GM12892 (cell line): ENCODE results near the gene TTC13. TPM values are rescaled to one million over a fixed set of nuclear protein-coding genes. Genes with fewer than 3 reads are reported as not detected.
A peak's percentile ranks its signal among the peaks of the same experiment; 100 is the strongest.
"Not testable (repeated sequence)": the region's sequence is repeated elsewhere in the genome, so short reads cannot be mapped to it uniquely, and the experiment has no call there.

ENCODE experiments used
- DNase-seq: peaks from one replicate; pipeline ENCODE4 v3.0.0; 2011; ENCODE audit not compliant: insufficient read length
- FAIRE-seq: peaks from 2 replicates; lab custom pipeline; 2011; peaks lifted over from hg19 to GRCh38; lab: Jason Lieb, UNC
- POLR2A ChIP-seq: IDR thresholded peaks from 2 replicates; pipeline ENCODE4 v1.6.1; 2011; ENCODE audit warnings: low read depth, low read length, control low read depth
- POLR2AphosphoS5 ChIP-seq: IDR thresholded peaks from 2 replicates; pipeline ENCODE4 v1.6.1; 2011; ENCODE audit warnings: low read depth, low read length, control low read depth
- TAF1 ChIP-seq: IDR thresholded peaks from 2 replicates; pipeline ENCODE4 v1.6.1; 2011; ENCODE audit warnings: low read depth, mild to moderate bottlenecking, control low read depth, low read length, borderline replicate concordance
- polyA plus RNA-seq: library from polyadenylated mRNA; unstranded; fragments of >200 nt; gene quantifications from one replicate; pipeline ENCODE4 v1.2.1, GENCODE V29; 2012; ENCODE audit warnings: missing spikeins, inconsistent platforms; ENCODE audit not compliant: missing spikeins

The TTC13 gene, protein sequence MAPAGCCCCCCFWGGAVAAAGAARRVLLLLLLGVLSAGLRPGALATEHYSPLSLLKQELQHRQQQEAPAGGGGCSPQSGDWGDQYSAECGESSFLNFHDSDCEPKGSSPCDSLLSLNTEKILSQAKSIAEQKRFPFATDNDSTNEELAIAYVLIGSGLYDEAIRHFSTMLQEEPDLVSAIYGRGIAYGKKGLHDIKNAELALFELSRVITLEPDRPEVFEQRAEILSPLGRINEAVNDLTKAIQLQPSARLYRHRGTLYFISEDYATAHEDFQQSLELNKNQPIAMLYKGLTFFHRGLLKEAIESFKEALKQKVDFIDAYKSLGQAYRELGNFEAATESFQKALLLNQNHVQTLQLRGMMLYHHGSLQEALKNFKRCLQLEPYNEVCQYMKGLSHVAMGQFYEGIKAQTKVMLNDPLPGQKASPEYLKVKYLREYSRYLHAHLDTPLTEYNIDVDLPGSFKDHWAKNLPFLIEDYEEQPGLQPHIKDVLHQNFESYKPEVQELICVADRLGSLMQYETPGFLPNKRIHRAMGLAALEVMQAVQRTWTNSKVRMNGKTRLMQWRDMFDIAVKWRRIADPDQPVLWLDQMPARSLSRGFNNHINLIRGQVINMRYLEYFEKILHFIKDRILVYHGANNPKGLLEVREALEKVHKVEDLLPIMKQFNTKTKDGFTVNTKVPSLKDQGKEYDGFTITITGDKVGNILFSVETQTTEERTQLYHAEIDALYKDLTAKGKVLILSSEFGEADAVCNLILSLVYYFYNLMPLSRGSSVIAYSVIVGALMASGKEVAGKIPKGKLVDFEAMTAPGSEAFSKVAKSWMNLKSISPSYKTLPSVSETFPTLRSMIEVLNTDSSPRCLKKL
- 13.1 TPM for polyA plus RNA-seq

- DNase-seq (peak; percentile 92), FAIRE-seq (peak; percentile 98)
- TF ChIP-seq POLR2A: peak; percentile 93
- TF ChIP-seq TAF1: peak; percentile 63
- TF ChIP-seq POLR2AphosphoS5: peak; percentile 94
These were observed at the start of gene TTC13, which contains the start of gene ARV1 for GRCh38 chr1:230978491-230979388. Gene TTC13 (minus strand): TSS chr1:230978861. CDS start chr1:230978830, 31 bp downstream. Gene ARV1 (plus strand): TSS chr1:230979094. CDS start chr1:230979106, 12 bp downstream.

GRCh38 chr1:231027971-231028370 lies 49.3 kb upstream of the TTC13 start:
- no peak for TF ChIP-seq POLR2AphosphoS5
- TF ChIP-seq POLR2A: no peak
- no peak for TF ChIP-seq TAF1
- DNase-seq (no peak), FAIRE-seq (no peak)

DNA sequence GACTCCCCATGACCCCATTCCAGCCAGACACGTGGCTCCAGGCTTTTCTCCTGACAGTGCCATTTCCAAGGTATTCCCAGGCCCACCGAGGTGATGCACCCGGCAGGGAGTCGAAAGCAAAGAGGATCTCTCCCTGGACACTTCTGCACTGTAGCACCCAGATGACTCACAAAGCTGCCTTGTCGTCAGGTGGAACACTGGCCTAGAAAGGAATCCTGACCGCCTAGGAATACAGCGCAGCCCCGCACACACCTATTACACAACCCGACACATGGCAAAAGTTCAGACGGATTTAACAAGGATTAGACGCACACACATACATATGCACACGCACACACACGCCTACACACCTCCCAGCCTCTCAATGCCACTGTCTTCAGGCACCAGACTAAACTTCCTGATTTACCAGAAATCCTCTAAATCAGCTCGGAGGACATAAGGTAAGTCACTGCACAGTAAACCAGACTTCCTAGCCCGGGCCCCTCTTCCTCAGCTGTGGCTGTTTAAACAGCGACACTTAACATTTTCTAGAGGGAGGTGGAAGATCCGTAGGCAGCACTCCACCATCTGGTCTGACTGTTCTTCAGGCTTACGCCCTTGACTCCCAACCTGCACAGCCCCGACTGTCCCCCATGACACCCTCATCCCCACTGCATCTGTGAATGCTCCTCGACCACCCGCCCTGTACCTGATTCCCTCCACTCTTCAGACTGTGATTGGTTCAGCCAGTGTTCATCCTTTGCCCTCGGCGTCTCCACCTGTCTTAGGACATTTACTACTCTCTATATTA lies 48.7 kb upstream of the TTC13 start:
- TF ChIP-seq POLR2AphosphoS5 (no peak), TAF1 (no peak), POLR2A (no peak)
- FAIRE-seq (no peak), DNase-seq (no peak)

DNA sequence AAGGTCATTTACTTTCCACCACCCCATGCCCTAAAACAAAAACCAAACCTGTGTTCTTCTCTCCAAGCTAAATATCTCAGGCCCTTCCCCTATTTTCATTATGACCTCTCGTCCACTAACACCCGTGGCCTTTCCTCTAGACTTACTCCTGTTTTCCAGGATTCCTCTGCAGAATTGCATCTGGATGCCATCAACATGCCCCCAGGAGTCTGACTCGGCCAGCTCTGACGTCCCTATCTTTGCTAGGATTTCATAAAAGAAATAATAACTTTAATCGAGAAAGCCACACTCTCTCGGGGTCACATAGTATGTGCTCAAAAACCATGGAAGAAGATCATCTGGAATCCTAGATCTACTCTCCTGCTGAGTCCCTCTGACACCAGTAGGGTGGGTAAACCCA lies 47.9 kb upstream of the TTC13 start:
- no peak for DNase-seq
- TF ChIP-seq POLR2A: no peak
- TF ChIP-seq TAF1: no peak
- TF ChIP-seq POLR2AphosphoS5: no peak
- no peak for FAIRE-seq

DNA sequence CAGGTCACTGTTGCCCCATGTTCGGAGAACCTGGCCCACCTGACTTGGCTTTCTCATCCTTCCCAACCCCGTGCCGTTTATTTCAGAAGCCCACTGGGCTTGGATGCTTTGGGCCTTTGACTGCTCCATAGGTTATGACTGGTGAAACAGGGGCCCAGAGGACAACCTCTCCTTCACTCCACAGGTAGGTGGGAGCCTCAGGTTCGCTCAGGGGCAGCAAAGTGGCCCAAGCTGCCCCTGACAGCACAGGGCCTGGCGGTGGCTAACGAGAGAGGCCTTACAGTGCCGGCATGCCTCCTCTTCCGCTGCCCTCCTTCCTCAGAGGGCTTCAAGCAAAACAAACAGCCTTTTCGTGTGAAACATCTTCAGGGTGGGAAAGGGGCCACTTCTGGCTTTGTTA lies 44.5 kb upstream of the TTC13 start:
- no peak for FAIRE-seq
- DNase-seq: no peak
- no peak for TF ChIP-seq TAF1
- TF ChIP-seq POLR2AphosphoS5: no peak

DNA sequence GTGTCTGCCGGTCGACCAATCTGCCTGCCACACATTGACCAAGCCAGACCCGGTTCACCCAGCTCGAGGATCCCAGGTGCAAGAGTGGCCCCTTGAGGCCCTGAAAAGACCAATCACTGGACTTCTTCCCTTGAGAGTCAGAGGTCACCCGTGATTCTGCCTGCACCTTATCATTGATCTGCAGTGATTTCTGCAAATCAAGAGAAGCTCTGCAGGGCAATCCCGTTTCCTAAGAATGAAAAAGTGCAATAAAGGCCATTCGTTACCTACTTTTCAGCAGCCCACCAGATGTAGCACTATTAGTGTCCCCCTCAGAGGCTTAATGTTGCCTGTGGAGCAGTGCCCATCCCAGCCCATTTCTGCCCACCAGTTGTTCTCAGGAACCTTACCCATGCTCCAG lies 43.9 kb upstream of the TTC13 start:
- not testable (repeated sequence) for DNase-seq, FAIRE-seq

DNA sequence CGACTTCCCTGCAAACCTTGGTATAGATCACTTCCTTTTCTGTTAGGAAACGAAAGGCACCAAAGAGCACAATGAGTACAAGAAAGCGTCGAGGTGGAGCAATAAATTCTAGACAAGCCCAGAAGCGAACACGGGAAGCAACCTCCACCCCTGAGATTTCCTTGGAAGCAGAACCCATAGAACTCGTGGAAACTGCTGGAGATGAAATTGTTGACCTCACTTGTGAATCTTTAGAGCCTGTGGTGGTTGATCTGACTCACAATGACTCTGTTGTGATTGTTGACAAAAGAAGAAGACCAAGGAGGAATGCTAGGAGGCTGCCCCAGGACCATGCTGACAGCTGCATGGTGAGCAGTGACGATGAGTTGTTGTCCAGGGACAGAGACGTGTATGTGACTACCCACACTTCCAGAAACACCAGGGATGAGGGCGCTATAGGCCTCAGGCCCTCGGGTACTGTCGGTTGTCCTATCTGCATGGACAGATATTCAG lies 42.9 kb upstream of the TTC13 start:
- FAIRE-seq (no peak), DNase-seq (no peak)
- no peak for TF ChIP-seq POLR2AphosphoS5
- TF ChIP-seq POLR2A: no peak
- TF ChIP-seq TAF1: no peak

DNA sequence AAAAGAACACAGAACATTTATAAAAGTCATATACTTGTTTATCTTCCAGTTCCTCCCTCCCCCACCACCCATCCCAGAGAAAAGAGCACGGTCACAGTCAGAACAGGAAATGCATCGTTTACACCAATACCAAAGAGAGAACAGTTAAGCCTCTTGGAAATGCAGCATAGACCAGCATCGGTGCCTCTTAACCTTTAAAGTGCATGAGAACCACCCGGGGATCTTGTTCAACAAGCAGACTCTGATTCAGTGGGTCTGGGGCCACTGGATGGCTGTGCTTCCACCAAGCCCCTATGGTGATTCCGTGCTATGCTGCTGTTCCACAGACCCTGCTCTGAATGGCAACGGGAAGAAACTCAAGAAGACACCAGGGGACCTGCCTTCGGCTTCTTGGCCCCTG lies 42.2 kb upstream of the TTC13 start:
- DNase-seq (no peak), FAIRE-seq (no peak)
- TF ChIP-seq POLR2AphosphoS5: no peak
- no peak for TF ChIP-seq TAF1
- TF ChIP-seq POLR2A: no peak

DNA sequence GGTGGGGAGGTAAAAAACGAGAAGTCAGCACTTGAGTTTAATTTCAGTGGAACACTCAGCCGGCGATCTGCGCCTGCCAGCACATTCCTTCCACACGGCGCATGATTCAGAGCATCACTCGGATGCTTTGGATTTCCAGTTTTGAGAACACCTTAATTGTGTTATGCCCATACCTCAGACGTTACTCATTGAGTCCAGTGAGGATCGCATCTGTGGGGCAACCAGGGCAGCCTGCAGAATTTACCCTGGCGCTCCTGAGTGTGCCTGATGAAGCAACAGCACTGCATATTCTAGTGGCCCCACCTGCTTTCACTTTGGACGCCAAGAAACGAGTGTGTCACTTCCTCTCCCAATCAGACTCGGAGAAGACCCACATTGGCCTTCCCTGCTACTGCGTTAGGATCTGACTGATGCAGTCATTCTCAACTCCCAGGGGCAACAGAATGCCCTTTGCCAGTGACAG lies 41.5 kb upstream of the TTC13 start:
- TF ChIP-seq POLR2A: no peak
- no peak for TF ChIP-seq TAF1
- no peak for TF ChIP-seq POLR2AphosphoS5
- DNase-seq (peak; percentile 17), FAIRE-seq (no peak)

GRCh38 chr1:231019711-231020110 lies 41.0 kb upstream of the TTC13 start:
- no peak for DNase-seq
- FAIRE-seq: no peak
- no peak for TF ChIP-seq POLR2A
- no peak for TF ChIP-seq POLR2AphosphoS5
- TF ChIP-seq TAF1: no peak
